ENCODE measurements around the gene AFF3.
"Not testable (repeated sequence)": the region's sequence is repeated elsewhere in the genome, so short reads cannot be mapped to it uniquely, and the experiment has no call there.

Gene AFF3

DNA sequence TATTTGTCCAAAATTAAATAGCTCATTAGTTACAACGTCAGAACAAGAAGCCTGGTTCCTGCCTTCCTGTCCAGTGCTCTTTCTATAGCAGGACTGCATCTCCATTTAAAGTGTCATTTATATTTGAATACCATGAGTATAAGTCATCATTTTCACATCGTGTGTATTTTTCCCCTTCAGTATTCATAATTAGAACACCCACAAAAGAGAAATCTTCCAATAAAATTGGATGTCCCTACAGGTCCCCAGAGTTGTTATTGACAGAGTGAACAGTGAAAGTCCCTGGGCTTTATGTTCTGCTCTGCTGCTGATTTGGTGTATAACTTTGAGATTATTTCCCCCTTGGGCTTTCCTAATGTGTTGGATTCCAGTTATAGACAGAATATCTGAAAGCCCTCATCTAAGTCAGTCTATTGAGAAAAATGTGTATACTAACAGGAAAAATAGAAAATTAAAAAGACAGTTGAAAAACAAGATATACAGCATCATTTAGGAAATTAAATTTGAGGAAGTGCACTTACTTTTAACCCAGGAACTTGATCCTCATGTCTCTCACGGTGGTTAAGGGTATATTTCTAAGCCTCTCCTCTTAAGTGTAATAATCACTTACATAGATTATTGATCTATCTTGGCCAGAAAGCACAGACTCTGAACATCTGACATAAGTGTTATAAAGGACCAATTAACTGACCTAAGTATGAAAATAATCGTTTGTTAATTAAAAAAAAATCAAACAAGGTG lies 637.4 kb downstream of the AFF3 start:
- no peak for DNase-seq

DNA sequence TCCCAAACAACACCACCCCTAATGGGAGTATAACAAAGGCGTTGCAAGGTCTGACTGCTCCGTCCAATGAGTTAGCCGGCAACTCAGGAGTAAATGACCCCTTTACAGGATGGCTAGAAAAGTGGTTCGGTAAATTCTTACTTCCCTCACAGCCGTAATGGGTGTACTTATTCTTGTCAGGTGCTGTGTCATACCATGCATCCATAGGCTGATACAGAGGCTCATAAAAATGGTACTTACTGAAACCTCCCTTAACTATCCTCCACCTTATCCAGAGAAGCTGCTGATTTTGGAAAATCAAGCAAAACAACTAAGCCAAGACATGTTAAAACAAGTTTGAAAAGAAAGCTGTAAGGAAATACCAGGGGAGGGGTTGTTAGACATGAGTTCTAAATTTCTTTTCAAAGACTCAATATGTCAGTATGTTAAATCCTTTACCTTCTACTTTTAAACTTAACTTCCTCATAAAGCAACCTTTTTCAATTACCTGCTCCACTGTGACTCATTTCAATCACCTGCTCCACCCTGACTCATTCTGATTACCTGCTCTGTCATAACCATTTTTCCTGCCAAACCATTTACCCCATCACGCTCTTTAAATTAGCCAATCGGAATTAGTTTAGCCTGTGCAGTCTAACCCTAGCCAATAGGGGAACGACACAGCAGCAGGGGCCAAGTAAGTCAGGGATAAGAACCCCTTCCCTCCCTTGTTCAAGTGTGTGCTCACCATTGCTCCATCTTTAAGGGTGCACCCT lies 638.6 kb downstream of the AFF3 start:
- DNase-seq = not testable (repeated sequence)

DNA sequence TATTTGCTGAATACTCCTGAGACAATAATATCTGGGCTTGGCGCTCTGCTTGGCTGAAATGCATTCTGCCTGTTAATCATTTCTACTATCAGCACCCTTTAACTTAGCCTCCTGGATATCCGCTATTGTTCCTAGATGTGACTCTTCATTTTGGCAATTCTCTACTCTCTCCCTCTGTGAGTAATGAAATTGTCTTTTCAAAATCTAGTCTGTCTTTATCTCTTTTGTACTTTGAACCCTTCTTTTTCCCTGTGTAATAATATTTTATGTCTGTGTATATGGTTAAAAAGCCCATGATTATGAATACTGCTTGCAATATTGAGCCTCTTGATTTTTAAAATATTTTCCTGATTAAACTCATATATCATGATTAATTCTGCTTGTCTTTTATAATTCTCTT lies 646.4 kb downstream of the AFF3 start:
- no peak for DNase-seq
